Epithelial cell of esophagus (primary cell): ENCODE measurements around the gene IL6ST.

ENCODE experiments used
- DNase-seq: peaks from one replicate; pipeline ENCODE4 v3.0.0; 2010; ENCODE audit warnings: low read depth
- H3K4me3 ChIP-seq: 2 replicates; pipeline ENCODE4 v1.5.1; 2011; ENCODE audit warnings: mild to moderate bottlenecking, low read length, control low read depth
- TF ChIP-seq, protein P1 (sequence below): IDR thresholded peaks from 2 replicates; pipeline ENCODE4 v1.5.1; 2011; ENCODE audit warnings: low read depth, mild to moderate bottlenecking, low read length, control low read depth, inconsistent platforms; ENCODE audit not compliant: insufficient read depth; ENCODE audit errors: missing control alignments

IL6ST gene

DNA sequence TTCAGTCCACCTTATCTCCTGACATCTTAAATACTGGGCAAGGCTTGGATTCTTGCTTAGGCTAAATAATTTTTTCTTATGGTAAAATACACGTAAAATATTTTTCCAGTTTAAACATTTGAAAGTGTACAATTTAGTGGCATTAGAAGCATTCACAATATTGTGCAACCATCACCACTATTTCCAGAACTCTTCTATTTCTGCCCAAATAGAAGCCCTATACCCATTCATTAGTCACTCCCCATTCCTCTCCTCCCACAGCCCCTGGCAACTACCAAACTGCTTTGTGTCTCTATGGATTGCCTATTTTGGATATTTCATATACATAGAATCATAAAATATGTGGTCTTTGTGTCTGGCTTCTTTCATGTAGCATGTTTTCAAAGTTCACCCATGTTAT is 86.0 kb downstream of the IL6ST start:
- H3K4me3 ChIP-seq, result no peak overlapping the region
- DNase-seq, result no peak
- TF ChIP-seq, protein P1, sequence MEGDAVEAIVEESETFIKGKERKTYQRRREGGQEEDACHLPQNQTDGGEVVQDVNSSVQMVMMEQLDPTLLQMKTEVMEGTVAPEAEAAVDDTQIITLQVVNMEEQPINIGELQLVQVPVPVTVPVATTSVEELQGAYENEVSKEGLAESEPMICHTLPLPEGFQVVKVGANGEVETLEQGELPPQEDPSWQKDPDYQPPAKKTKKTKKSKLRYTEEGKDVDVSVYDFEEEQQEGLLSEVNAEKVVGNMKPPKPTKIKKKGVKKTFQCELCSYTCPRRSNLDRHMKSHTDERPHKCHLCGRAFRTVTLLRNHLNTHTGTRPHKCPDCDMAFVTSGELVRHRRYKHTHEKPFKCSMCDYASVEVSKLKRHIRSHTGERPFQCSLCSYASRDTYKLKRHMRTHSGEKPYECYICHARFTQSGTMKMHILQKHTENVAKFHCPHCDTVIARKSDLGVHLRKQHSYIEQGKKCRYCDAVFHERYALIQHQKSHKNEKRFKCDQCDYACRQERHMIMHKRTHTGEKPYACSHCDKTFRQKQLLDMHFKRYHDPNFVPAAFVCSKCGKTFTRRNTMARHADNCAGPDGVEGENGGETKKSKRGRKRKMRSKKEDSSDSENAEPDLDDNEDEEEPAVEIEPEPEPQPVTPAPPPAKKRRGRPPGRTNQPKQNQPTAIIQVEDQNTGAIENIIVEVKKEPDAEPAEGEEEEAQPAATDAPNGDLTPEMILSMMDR, result no peak

DNA sequence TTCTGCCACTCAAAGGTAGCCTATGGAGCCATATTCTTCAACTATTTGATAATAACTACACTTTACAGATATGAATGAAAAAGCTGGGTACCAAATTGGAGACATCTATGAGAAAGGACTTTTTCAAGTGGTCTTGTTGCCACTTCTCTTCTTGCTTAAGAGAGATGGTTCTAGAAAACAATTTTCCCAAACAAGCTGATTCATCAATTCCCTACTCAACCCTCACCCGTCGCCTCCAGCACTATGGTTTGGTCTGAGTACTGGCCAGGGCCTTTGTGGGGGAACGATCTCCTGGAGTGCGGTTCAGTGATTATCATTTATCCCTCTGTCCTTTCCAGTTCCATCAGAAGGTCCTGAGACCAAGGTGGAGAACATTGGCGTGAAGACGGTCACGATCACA is 86.8 kb downstream of the IL6ST start:
- TF ChIP-seq, protein P1, result no peak

DNA sequence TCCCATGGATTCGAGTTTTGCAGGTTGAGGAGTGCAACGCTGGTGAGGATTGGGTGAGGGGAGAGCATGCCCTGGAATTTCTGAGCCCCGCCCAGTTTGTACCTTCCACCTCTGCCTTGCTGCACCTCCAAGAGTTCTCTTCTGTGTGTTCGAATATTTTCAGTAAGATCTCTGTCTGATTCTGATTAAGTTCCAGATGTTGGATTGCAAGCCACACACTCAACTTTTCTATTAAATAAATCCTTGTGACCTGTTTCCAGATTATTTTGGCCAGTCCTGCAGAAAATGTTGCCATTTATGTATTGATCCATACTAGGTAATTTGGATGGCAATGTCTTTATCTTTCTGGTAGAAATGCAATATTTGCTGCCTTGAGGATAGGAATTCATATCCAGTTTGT is 89.5 kb downstream of the IL6ST start:
- no peak overlapping the region for H3K4me3 ChIP-seq
- DNase-seq, result no peak
- TF ChIP-seq, protein P1, result no peak

More for the DNA sequence above, 86.8 kb downstream of the IL6ST start:
- no peak for DNase-seq
- no peak overlapping the region for H3K4me3 ChIP-seq

DNA sequence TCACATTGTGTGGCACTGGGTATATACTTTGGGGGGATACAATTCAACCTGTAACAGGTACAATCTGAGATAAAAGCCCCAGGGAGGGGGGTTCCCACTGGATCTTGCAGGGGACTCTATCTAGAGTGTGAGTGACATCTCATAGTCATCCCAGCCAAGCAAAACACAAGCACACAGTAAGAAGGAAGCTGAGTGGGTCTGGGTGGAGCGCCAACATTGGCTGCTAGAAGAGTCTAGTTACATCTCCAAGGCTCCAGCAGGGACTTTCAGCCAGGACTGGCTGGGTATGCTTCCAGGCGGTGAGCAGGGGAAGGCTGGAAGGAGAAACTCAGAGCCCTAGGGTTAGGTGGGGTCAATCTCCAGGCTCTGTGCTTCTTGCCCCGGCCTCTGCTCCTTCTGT is 90.6 kb downstream of the IL6ST start:
- no peak overlapping the region for H3K4me3 ChIP-seq
- TF ChIP-seq, protein P1, result no peak
- no peak for DNase-seq

DNA sequence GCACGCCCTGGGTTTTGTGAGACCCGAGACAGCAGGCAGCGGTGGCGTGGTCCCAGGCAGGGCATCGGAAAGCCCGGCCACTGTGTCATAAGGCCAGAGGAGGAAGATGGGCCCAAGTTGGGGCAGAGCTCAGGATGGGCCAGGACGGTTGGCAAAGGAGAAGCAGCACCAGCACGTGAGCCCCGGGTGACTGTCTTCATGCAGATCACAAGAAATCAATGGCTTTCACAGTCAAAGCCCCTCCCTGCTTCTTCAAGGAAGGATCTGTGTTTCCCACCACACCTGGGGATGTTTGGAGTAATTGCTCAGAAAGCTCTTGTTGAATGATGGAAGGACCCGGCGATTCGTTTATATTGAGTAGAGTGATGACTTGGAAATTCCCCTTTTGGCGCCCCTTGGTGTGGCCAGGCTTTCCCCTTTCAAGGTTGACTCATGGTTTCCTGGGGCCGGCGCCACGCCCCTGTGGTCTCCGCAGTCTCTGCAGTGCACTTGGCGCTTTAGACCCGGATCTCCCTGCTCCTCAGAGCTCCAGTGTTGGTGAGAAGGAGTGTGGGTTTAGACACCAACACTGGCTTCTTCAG is 91.6 kb downstream of the IL6ST start:
- TF ChIP-seq, protein P1, result no peak
- peak; percentile 30 for DNase-seq
- no peak overlapping the region for H3K4me3 ChIP-seq

DNA sequence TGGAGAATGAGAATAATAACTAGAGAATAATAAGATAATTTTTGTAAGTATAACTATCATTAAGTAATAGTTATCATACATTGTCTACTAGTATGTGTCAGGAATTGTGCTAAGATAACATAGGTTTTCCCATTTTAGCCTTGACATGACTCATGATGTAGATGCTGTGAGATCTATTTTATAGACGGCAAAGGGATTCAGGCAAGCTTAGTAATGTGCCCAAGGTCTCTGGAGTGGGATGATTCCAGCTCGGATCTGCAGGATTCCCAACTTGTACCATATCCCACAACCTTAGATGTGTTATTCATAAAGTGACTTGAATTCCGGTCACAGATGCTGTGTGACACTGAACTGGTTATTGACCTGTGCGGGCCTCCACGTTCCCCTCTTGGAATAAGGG is 92.1 kb downstream of the IL6ST start:
- DNase-seq, result no peak
- H3K4me3 ChIP-seq, result no peak overlapping the region
- TF ChIP-seq, protein P1, result no peak

DNA sequence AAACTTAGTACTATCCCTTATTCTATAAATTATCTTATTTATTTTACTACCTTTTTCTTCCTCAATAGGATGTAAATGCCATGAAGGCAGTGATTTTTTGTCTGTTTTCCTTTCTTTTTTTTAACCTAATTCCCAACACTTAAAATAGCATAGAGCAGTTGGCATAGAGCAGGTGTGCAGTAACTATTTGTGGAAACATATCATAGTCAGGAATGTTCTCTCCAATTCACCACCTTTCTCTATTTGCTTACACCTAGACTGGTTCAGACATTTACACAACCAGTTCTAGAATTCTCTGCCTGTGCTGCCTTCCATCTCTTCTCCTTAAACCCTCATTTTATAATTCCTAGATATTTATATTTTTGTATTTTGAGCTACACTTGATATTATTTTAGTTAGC is 94.0 kb downstream of the IL6ST start:
- H3K4me3 ChIP-seq, result no peak overlapping the region
- TF ChIP-seq, protein P1, result no peak
- DNase-seq, result no peak
